CD4-positive, alpha-beta memory T cell (primary cell): ENCODE measurements around the gene ANKRD11. TPM values are rescaled to one million over a fixed set of nuclear protein-coding genes. Genes with fewer than 3 reads are reported as not detected.

ENCODE experiments used
- CTCF ChIA-PET: fragments of 350-600 bp; sonication (Branson Sonifier 250); formaldehyde crosslinking; loops from one replicate; lab custom pipeline; 2021; ENCODE audit warnings: inconsistent platforms; ENCODE audit not compliant: partially characterized antibody; lab: Charles Lee
- POLR2A ChIA-PET: fragments of 350-600 bp; sonication (Branson Sonifier 250); formaldehyde crosslinking; loops from one replicate; lab custom pipeline; 2021; ENCODE audit not compliant: partially characterized antibody; lab: Charles Lee
- DNase-seq, 5 donors: peaks; one replicate each; pipeline versions ENCODE4 v3.0.0 to v3.0.0-alpha.2; 2020 to 2022; ENCODE audit warnings: mixed read lengths in 1 of 5
- H3K27ac ChIP-seq: one replicate; pipeline ENCODE4 v1.7.0; 2013; ENCODE audit warnings: low read depth, low read length
- H3K27me3 ChIP-seq: 2 replicates; pipeline ENCODE4 v1.7.0; 2013; ENCODE audit warnings: mild to moderate bottlenecking, low read length, moderate library complexity; ENCODE audit not compliant: insufficient read depth
- H3K36me3 ChIP-seq: 2 replicates; pipeline ENCODE4 v1.7.0; 2013; ENCODE audit warnings: mild to moderate bottlenecking, low read length, moderate library complexity; ENCODE audit not compliant: insufficient read depth
- H3K4me1 ChIP-seq: 2 replicates; pipeline ENCODE4 v1.7.0; 2013; ENCODE audit warnings: mild to moderate bottlenecking, low read length, moderate library complexity; ENCODE audit not compliant: insufficient read depth
- H3K4me3 ChIP-seq, 2 donors: one replicate each; pipeline ENCODE4 v1.7.0; 2013; ENCODE audit warnings: low read length in 2 of 2, mild to moderate bottlenecking in 1 of 2
- H3K9me3 ChIP-seq, 2 donors: one replicate each; pipeline ENCODE4 v1.7.0; 2013; ENCODE audit warnings: low read length in 2 of 2, control low read depth in 1 of 2; ENCODE audit not compliant: control insufficient read depth in 1 of 2
- H3K27ac Mint-ChIP-seq, 7 donors: one replicate each; pipeline ENCODE4 v1.8.0; 2020 to 2021; ENCODE audit warnings: mixed read lengths in 7 of 7, mild to moderate bottlenecking in 6 of 7, inconsistent platforms in 3 of 7, moderate library complexity in 3 of 7
- H3K27me3 Mint-ChIP-seq, 2 donors: one replicate each; pipeline ENCODE4 v1.8.0; 2020 to 2021; ENCODE audit warnings: mixed read lengths in 2 of 2
- H3K36me3 Mint-ChIP-seq, 2 donors: one replicate each; pipeline ENCODE4 v1.8.0; 2020 to 2021; ENCODE audit warnings: mixed read lengths in 2 of 2, inconsistent platforms in 1 of 2, mild to moderate bottlenecking in 1 of 2
- H3K4me1 Mint-ChIP-seq, 4 donors: one replicate each; pipeline ENCODE4 v1.8.0; 2020 to 2021; ENCODE audit warnings: mixed read lengths in 4 of 4, mild to moderate bottlenecking in 1 of 4
- H3K4me3 Mint-ChIP-seq, 8 donors: one replicate each; pipeline ENCODE4 v1.8.0; 2020 to 2021; ENCODE audit warnings: mixed read lengths in 8 of 8, mild to moderate bottlenecking in 7 of 8, moderate library complexity in 6 of 8, inconsistent platforms in 3 of 8
- H3K9me3 Mint-ChIP-seq, 8 donors: one replicate each; pipeline ENCODE4 v1.8.0; 2020 to 2021; ENCODE audit warnings: mixed read lengths in 8 of 8, mild to moderate bottlenecking in 5 of 8, inconsistent platforms in 3 of 8, moderate library complexity in 1 of 8
- intact Hi-C: fragments of 100-400 bp; cut with micrococcal nuclease; formaldehyde crosslinking; loops from one replicate; pipeline ENCODE4 v1.15.1; 2023
- polyA plus RNA-seq, 2 donors: library from polyadenylated mRNA; unstranded; fragments of 300-500 nt; fragmentation: Illumina TruSeq; gene quantifications; one replicate each; pipeline ENCODE4 v1.2.3, GENCODE V29; 2021
- total RNA-seq, 2 experiments: library from RNA; stranded (reverse); gene quantifications; one replicate each; pipeline ENCODE4 v1.2.3, GENCODE V29; 2021

Gene ANKRD11
- total and polyA plus RNA-seq, 4 experiments from 2014 or later: 3.9 to 246 (median 140) TPM

GRCh38 chr16:89531821-89532526, 41.6 kb upstream of the ANKRD11 start:
- H3K27ac ChIP-seq: no peak overlapping the region
- ChIA-PET CTCF (no interaction called here), POLR2A (interaction anchor here (0.5 to 1.5 kb wide), 2 partner anchors 24 to 26 kb away, joined by 3 to 5 read pairs; partner anchors contain the start of gene SPG7)
- no peak overlapping the region for H3K4me3 ChIP-seq
- H3K9me3 Mint-ChIP-seq: peaks cover 0 to 2% (median 0%) of the 10 kb centered on the region in 8 donors
- no peak for DNase-seq
- H3K27ac Mint-ChIP-seq: peak overlapping the region in 1 of 7 donors; percentile 37
- H3K27me3 Mint-ChIP-seq: no peaks in the 10 kb centered on the region
- peaks cover 49% of the 10 kb centered on the region for H3K36me3 ChIP-seq
- H3K4me1 Mint-ChIP-seq: peaks cover 14 to 24% (median 20%) of the 10 kb centered on the region in 4 donors
- peaks cover 27 to 46% of the 10 kb centered on the region in 2 donors for H3K36me3 Mint-ChIP-seq
- H3K4me1 ChIP-seq: peaks cover 25% of the 10 kb centered on the region
- H3K9me3 ChIP-seq: no peaks in the 10 kb centered on the region
- no peak overlapping the region for H3K4me3 Mint-ChIP-seq
- intact Hi-C loops: no loop called here
- H3K27me3 ChIP-seq: no peaks in the 10 kb centered on the region

GRCh38 chr16:89530401-89531381, 40.3 kb upstream of the ANKRD11 start:
- Mint-ChIP-seq H3K4me1 (peaks cover 14 to 24% (median 20%) of the 10 kb centered on the region in 4 donors), H3K27ac (peak overlapping the region in 1 of 7 donors; percentile 31), H3K9me3 (peaks cover 0 to 2% (median 0%) of the 10 kb centered on the region in 8 donors), H3K4me3 (no peak overlapping the region), H3K36me3 (peaks cover 30 to 54% of the 10 kb centered on the region in 2 donors), H3K27me3 (no peaks in the 10 kb centered on the region)
- Histone ChIP-seq H3K4me3 (no peak overlapping the region), H3K9me3 (no peaks in the 10 kb centered on the region), H3K27me3 (no peaks in the 10 kb centered on the region), H3K27ac (no peak overlapping the region), H3K4me1 (peaks cover 24% of the 10 kb centered on the region), H3K36me3 (peaks cover 54% of the 10 kb centered on the region)
- POLR2A ChIA-PET: interaction anchor here (1.1 kb wide), 1 partner anchor 23 kb away, joined by 3 read pairs; no protein-coding TSS in a partner anchor
- CTCF ChIA-PET: interaction anchor here (1.0 kb wide), 1 partner anchor 26 kb away, joined by 5 read pairs; no protein-coding TSS in a partner anchor
- intact Hi-C loops: no loop called here
- no peak for DNase-seq

GRCh38 chr16:89529097-89529496, 38.7 kb upstream of the ANKRD11 start:
- H3K27ac ChIP-seq: no peak overlapping the region
- H3K27ac Mint-ChIP-seq: peak overlapping the region in 1 of 7 donors; percentile 8
- H3K4me1 Mint-ChIP-seq: peaks cover 3 to 9% (median 6%) of the 10 kb centered on the region in 4 donors
- no peak for DNase-seq
- no peaks in the 10 kb centered on the region for H3K9me3 ChIP-seq
- H3K4me1 ChIP-seq: peaks cover 8% of the 10 kb centered on the region
- H3K27me3 Mint-ChIP-seq: no peaks in the 10 kb centered on the region
- H3K4me3 Mint-ChIP-seq: no peak overlapping the region
- intact Hi-C loops: no loop called here
- H3K36me3 ChIP-seq: peaks cover 59% of the 10 kb centered on the region
- no peak overlapping the region for H3K4me3 ChIP-seq
- H3K9me3 Mint-ChIP-seq: peaks cover 0 to 2% (median 0%) of the 10 kb centered on the region in 8 donors
- ChIA-PET CTCF (interaction anchor here (0.6 to 1.0 kb wide), 2 partner anchors 28 to 121 kb away, joined by 3 to 5 read pairs; no protein-coding TSS in a partner anchor), POLR2A (interaction anchor here (1.0 kb wide), 1 partner anchor 20 kb away, joined by 3 read pairs; no protein-coding TSS in a partner anchor)
- no peaks in the 10 kb centered on the region for H3K27me3 ChIP-seq
- H3K36me3 Mint-ChIP-seq: peaks cover 27 to 59% of the 10 kb centered on the region in 2 donors

- Mint-ChIP-seq H3K27ac (no peak overlapping the region), H3K4me1 (peaks cover 0 to 3% (median under 1%) of the 10 kb centered on the region in 4 donors), H3K4me3 (no peak overlapping the region), H3K36me3 (peaks cover 26 to 66% of the 10 kb centered on the region in 2 donors), H3K9me3 (peaks cover 0 to 2% (median 0%) of the 10 kb centered on the region in 8 donors), H3K27me3 (no peaks in the 10 kb centered on the region)
- ChIA-PET CTCF (interaction anchor here (0.8 kb wide), 1 partner anchor 165 kb away, joined by 3 read pairs; no protein-coding TSS in a partner anchor), POLR2A (no interaction called here)
- Histone ChIP-seq H3K27me3 (no peaks in the 10 kb centered on the region), H3K36me3 (peaks cover 49% of the 10 kb centered on the region), H3K4me3 (no peak overlapping the region), H3K27ac (no peak overlapping the region), H3K9me3 (no peaks in the 10 kb centered on the region), H3K4me1 (no peaks in the 10 kb centered on the region)
- intact Hi-C loops: no loop called here
- no peak for DNase-seq
These were observed 35.0 kb upstream of the ANKRD11 start for GRCh38 chr16:89525146-89525913.

- Mint-ChIP-seq H3K27ac (peak overlapping the region in 1 of 7 donors; percentile 56), H3K9me3 (peaks cover 0 to 2% (median 0%) of the 10 kb centered on the region in 8 donors), H3K36me3 (peaks cover 23 to 66% of the 10 kb centered on the region in 2 donors), H3K4me3 (no peak overlapping the region), H3K27me3 (no peaks in the 10 kb centered on the region), H3K4me1 (peaks cover 0 to 4% (median 2%) of the 10 kb centered on the region in 4 donors)
- ChIA-PET POLR2A (no interaction called here), CTCF (no interaction called here)
- H3K27ac ChIP-seq: no peak overlapping the region
- no peak overlapping the region for H3K4me3 ChIP-seq
- peaks cover 49% of the 10 kb centered on the region for H3K36me3 ChIP-seq
- no peaks in the 10 kb centered on the region for H3K9me3 ChIP-seq
- no peak for DNase-seq
- no peaks in the 10 kb centered on the region for H3K27me3 ChIP-seq
- intact Hi-C loops: no loop called here
- H3K4me1 ChIP-seq: no peaks in the 10 kb centered on the region
These were observed 33.5 kb upstream of the ANKRD11 start for GRCh38 chr16:89523680-89524344.

- H3K9me3 Mint-ChIP-seq: peaks cover 0 to under 1% (median 0%) of the 10 kb centered on the region in 8 donors
- peaks cover 0 to 10% (median 4%) of the 10 kb centered on the region in 4 donors for H3K4me1 Mint-ChIP-seq
- no peak for DNase-seq
- no peak overlapping the region for H3K4me3 Mint-ChIP-seq
- ChIA-PET POLR2A (interaction anchor here (0.9 kb wide), 1 partner anchor 11 kb away, joined by 3 read pairs; no protein-coding TSS in a partner anchor), CTCF (no interaction called here)
- intact Hi-C loops: no loop called here
- Histone ChIP-seq H3K9me3 (no peaks in the 10 kb centered on the region), H3K4me1 (no peaks in the 10 kb centered on the region), H3K4me3 (no peak overlapping the region), H3K27me3 (no peaks in the 10 kb centered on the region), H3K27ac (no peak overlapping the region), H3K36me3 (peaks cover 55% of the 10 kb centered on the region)
- peak overlapping the region in 1 of 7 donors; percentile 17 for H3K27ac Mint-ChIP-seq
- H3K36me3 Mint-ChIP-seq: peaks cover 33 to 67% of the 10 kb centered on the region in 2 donors
- no peaks in the 10 kb centered on the region for H3K27me3 Mint-ChIP-seq
These were observed 31.9 kb upstream of the ANKRD11 start for GRCh38 chr16:89522287-89522686.
